Keratinocyte (primary cell): ENCODE results near the gene ITPKC.

ENCODE experiments used
- CTCF ChIP-seq, 3 experiments: IDR thresholded peaks in 1 of 3; conservative IDR thresholded peaks in 1 of 3; optimal IDR thresholded peaks in 1 of 3; 2 replicates in 2 of 3; 3 replicates in 1 of 3; pipeline versions ENCODE3 to v1.5.1; 2011; ENCODE audit warnings: low read length in 3 of 3, mild to moderate bottlenecking in 3 of 3, moderate library complexity in 2 of 3, control low read depth in 1 of 3, inconsistent platforms in 1 of 3; ENCODE audit not compliant: insufficient read depth in 2 of 3; ENCODE audit errors: extremely low read depth in 1 of 3
- EZH2 ChIP-seq: IDR thresholded peaks from one replicate; pipeline ENCODE4 v1.6.1; 2012; ENCODE audit warnings: inconsistent platforms, mild to moderate bottlenecking, low read length, moderate library complexity

GRCh38 chr19:40755791-40756190, 38.9 kb downstream of the ITPKC start:
- TF ChIP-seq CTCF (optimal IDR thresholded peaks at IDR 0.05 in 1 of 3, IDR thresholded peaks at IDR 0.05 in 1 of 3, conservative IDR thresholded peaks at IDR 0.05 in 1 of 3; ENCODE audit: extremely low read depth in 1 of 3, insufficient read depth in 2 of 3, low read length in 3 of 3) (no peak), EZH2 (no peak)
